TTC549 (cell line): ENCODE measurements around the gene KCNC1.

Experiments
- FAIRE-seq: peaks from 2 replicates; lab custom pipeline; 2012; peaks lifted over from hg19 to GRCh38; lab: Jason Lieb, UNC

The KCNC1 gene

GRCh38 chr11:17796154-17796553 is 61.6 kb downstream of the KCNC1 start:
- no peak for FAIRE-seq

GRCh38 chr11:17798253-17798652 is 63.7 kb downstream of the KCNC1 start:
- no peak for FAIRE-seq

GRCh38 chr11:17798716-17799115 is 64.1 kb downstream of the KCNC1 start:
- no peak for FAIRE-seq

- no peak for FAIRE-seq
Measured at GRCh38 chr11:17799147-17799546, 64.6 kb downstream of the KCNC1 start.

- FAIRE-seq = no peak
Measured at GRCh38 chr11:17801166-17801565, 66.6 kb downstream of the KCNC1 start.

- no peak for FAIRE-seq
Measured at GRCh38 chr11:17802491-17802890, 67.9 kb downstream of the KCNC1 start.

GRCh38 chr11:17803754-17804334 is 69.3 kb downstream of the KCNC1 start:
- FAIRE-seq = no peak

GRCh38 chr11:17805043-17805442 is 70.5 kb downstream of the KCNC1 start:
- FAIRE-seq = no peak

GRCh38 chr11:17805873-17806272 is 71.3 kb downstream of the KCNC1 start:
- no peak for FAIRE-seq

- FAIRE-seq = no peak
Measured at GRCh38 chr11:17807034-17807433, 72.5 kb downstream of the KCNC1 start.

GRCh38 chr11:17810041-17810440 is 75.5 kb downstream of the KCNC1 start:
- FAIRE-seq = no peak

GRCh38 chr11:17810746-17811145 is 76.2 kb downstream of the KCNC1 start:
- no peak for FAIRE-seq

GRCh38 chr11:17811352-17811751 is 76.8 kb downstream of the KCNC1 start:
- FAIRE-seq = no peak

GRCh38 chr11:17812091-17812864 is 77.7 kb downstream of the KCNC1 start:
- no peak for FAIRE-seq

GRCh38 chr11:17812865-17813187 is 78.2 kb downstream of the KCNC1 start:
- no peak for FAIRE-seq

- no peak for FAIRE-seq
Measured at GRCh38 chr11:17813391-17814059, 78.9 kb downstream of the KCNC1 start.

- no peak for FAIRE-seq
Measured at GRCh38 chr11:17814546-17814945, 80.0 kb downstream of the KCNC1 start.

- FAIRE-seq = no peak
Measured at GRCh38 chr11:17816232-17816931, 81.8 kb downstream of the KCNC1 start.

- no peak for FAIRE-seq
Measured at GRCh38 chr11:17821648-17822400, 87.2 kb downstream of the KCNC1 start.

GRCh38 chr11:17822401-17822781 is 87.8 kb downstream of the KCNC1 start:
- no peak for FAIRE-seq

- FAIRE-seq = no peak
Measured at GRCh38 chr11:17827006-17827405, 92.4 kb downstream of the KCNC1 start.

- no peak for FAIRE-seq
Measured at GRCh38 chr11:17828311-17828751, 93.8 kb downstream of the KCNC1 start.
